ENCODE measurements around the gene B3GALNT1. TPM values are rescaled to one million over a fixed set of nuclear protein-coding genes. Genes with fewer than 3 reads are reported as not detected.

The B3GALNT1 gene
- total RNA-seq, 2 donors from 2014 or later, result 13.8 to 16.4 TPM

- no peak overlapping the region for H3K27ac ChIP-seq
- no peak for ATAC-seq (ENCODE audit: insufficient number of reproducible peaks, low FRiP score, low read depth)
- no peaks in the 10 kb centered on the region for H3K36me3 ChIP-seq
Observed at GRCh38 chr3:161142486-161142885, 37.3 kb upstream of the B3GALNT1 start.

GRCh38 chr3:161139686-161140085, 34.5 kb upstream of the B3GALNT1 start:
- DNase-seq (ENCODE audit: low spot score), result no peak
- no peak for ATAC-seq (ENCODE audit: insufficient number of reproducible peaks, low FRiP score, low read depth)

More at GRCh38 chr3:161142486-161142885, 37.3 kb upstream of the B3GALNT1 start:
- no peak overlapping the region for H3K4me3 ChIP-seq
- TF ChIP-seq CTCF (IDR thresholded peaks at IDR 0.05), result no peak
- H3K9me3 ChIP-seq, result no peaks in the 10 kb centered on the region
- H3K27me3 ChIP-seq (replicated peaks; ENCODE audit: insufficient read depth), result no peaks in the 10 kb centered on the region
- DNase-seq (ENCODE audit: low spot score), result no peak
- peaks cover 0 to 8% of the 10 kb centered on the region in 2 donors for H3K4me1 ChIP-seq (ENCODE audit: control insufficient read depth in 1 of 2, low read depth in 2 of 2)

GRCh38 chr3:161137260-161137659, 32.1 kb upstream of the B3GALNT1 start:
- no peak for ATAC-seq (ENCODE audit: insufficient number of reproducible peaks, low FRiP score, low read depth)
- no peak for DNase-seq (ENCODE audit: low spot score)
- H3K36me3 ChIP-seq, result no peaks in the 10 kb centered on the region
- peaks cover 0 to 4% of the 10 kb centered on the region in 2 donors for H3K4me1 ChIP-seq (ENCODE audit: control insufficient read depth in 1 of 2, low read depth in 2 of 2)
- H3K9me3 ChIP-seq, result no peaks in the 10 kb centered on the region
- no peak overlapping the region for H3K27ac ChIP-seq
- no peak overlapping the region for H3K4me3 ChIP-seq
- H3K27me3 ChIP-seq (replicated peaks; ENCODE audit: insufficient read depth), result no peaks in the 10 kb centered on the region
- TF ChIP-seq CTCF (IDR thresholded peaks at IDR 0.05), result no peak

More at GRCh38 chr3:161139686-161140085, 34.5 kb upstream of the B3GALNT1 start:
- Histone ChIP-seq H3K4me1 (ENCODE audit: control insufficient read depth in 1 of 2, low read depth in 2 of 2) (peaks cover 0 to 8% of the 10 kb centered on the region in 2 donors), H3K27me3 (replicated peaks; ENCODE audit: insufficient read depth) (no peaks in the 10 kb centered on the region), H3K4me3 (no peak overlapping the region), H3K9me3 (no peaks in the 10 kb centered on the region), H3K36me3 (no peaks in the 10 kb centered on the region), H3K27ac (no peak overlapping the region)
- no peak for TF ChIP-seq CTCF (IDR thresholded peaks at IDR 0.05)

- Histone ChIP-seq H3K4me3 (no peak overlapping the region), H3K4me1 (ENCODE audit: control insufficient read depth in 1 of 2, low read depth in 2 of 2) (no peaks in the 10 kb centered on the region), H3K27ac (no peak overlapping the region), H3K27me3 (replicated peaks; ENCODE audit: insufficient read depth) (no peaks in the 10 kb centered on the region), H3K36me3 (no peaks in the 10 kb centered on the region), H3K9me3 (no peaks in the 10 kb centered on the region)
- no peak for DNase-seq (ENCODE audit: low spot score)
- no peak for TF ChIP-seq CTCF (IDR thresholded peaks at IDR 0.05)
- ATAC-seq (ENCODE audit: insufficient number of reproducible peaks, low FRiP score, low read depth), result no peak
Observed at GRCh38 chr3:161132391-161132790, 27.2 kb upstream of the B3GALNT1 start.

GRCh38 chr3:161126495-161126894, 21.3 kb upstream of the B3GALNT1 start:
- H3K9me3 ChIP-seq, result peaks cover 27% of the 10 kb centered on the region
- H3K4me1 ChIP-seq (ENCODE audit: control insufficient read depth in 1 of 2, low read depth in 2 of 2), result peaks cover 5 to 10% of the 10 kb centered on the region in 2 donors
- no peak overlapping the region for H3K4me3 ChIP-seq
- no peaks in the 10 kb centered on the region for H3K27me3 ChIP-seq (replicated peaks; ENCODE audit: insufficient read depth)
- no peaks in the 10 kb centered on the region for H3K36me3 ChIP-seq
- no peak overlapping the region for H3K27ac ChIP-seq
- ATAC-seq (ENCODE audit: insufficient number of reproducible peaks, low FRiP score, low read depth) (no peak), DNase-seq (ENCODE audit: low spot score) (no peak)
- no peak for TF ChIP-seq CTCF (IDR thresholded peaks at IDR 0.05)
